RWPE2 (cell line): Measurements from ENCODE around the gene PUSL1.

Source experiments
- ATAC-seq: fragments of 200-7000 bp; cut with Tn5 transposase; 3 replicates; pipeline ENCODE4 v1.9.1; 2021; ENCODE audit warnings: low read depth
- DNase-seq: peaks from one replicate; pipeline ENCODE4 v3.0.0-alpha.2; 2020; ENCODE audit warnings: low spot score
- H3K27ac ChIP-seq: fragments of 450-650 bp; 2 replicates; pipeline ENCODE4 v1.5.1; 2017; ENCODE audit warnings: mild to moderate bottlenecking; ENCODE audit not compliant: poor library complexity, severe bottlenecking
- H3K27me3 ChIP-seq: fragments of 250-450 bp; sonication (Bioruptor Pico); 2 replicates; pipeline ENCODE4 v1.5.1; 2021; ENCODE audit warnings: mild to moderate bottlenecking, moderate library complexity; ENCODE audit not compliant: insufficient read depth, poor library complexity, severe bottlenecking
- H3K36me3 ChIP-seq: fragments of 250-450 bp; sonication (Bioruptor Pico); 2 replicates; pipeline ENCODE4 v1.5.1; 2020; ENCODE audit warnings: low read depth, mild to moderate bottlenecking, moderate library complexity
- H3K4me1 ChIP-seq: fragments of 250-450 bp; sonication (Bioruptor Pico); 2 replicates; pipeline ENCODE4 v1.5.1; 2021; ENCODE audit warnings: mild to moderate bottlenecking, moderate library complexity; ENCODE audit not compliant: insufficient read depth, poor library complexity, severe bottlenecking
- H3K4me3 ChIP-seq: fragments of 250-450 bp; sonication (Bioruptor Pico); 2 replicates; pipeline ENCODE4 v1.5.1; 2021; ENCODE audit warnings: mild to moderate bottlenecking, moderate library complexity; ENCODE audit not compliant: severe bottlenecking
- H3K9me3 ChIP-seq: fragments of 250-450 bp; sonication (Bioruptor Pico); 2 replicates; pipeline ENCODE4 v1.5.1; 2021; ENCODE audit warnings: mild to moderate bottlenecking, moderate library complexity; ENCODE audit not compliant: severe bottlenecking
- TF ChIP-seq, protein P1 (sequence below): fragments of 450-650 bp; IDR thresholded peaks from one replicate; pipeline ENCODE4 v1.5.1; 2017; ENCODE audit warnings: mild to moderate bottlenecking, moderate library complexity; ENCODE audit not compliant: poor library complexity, severe bottlenecking

Gene PUSL1

DNA sequence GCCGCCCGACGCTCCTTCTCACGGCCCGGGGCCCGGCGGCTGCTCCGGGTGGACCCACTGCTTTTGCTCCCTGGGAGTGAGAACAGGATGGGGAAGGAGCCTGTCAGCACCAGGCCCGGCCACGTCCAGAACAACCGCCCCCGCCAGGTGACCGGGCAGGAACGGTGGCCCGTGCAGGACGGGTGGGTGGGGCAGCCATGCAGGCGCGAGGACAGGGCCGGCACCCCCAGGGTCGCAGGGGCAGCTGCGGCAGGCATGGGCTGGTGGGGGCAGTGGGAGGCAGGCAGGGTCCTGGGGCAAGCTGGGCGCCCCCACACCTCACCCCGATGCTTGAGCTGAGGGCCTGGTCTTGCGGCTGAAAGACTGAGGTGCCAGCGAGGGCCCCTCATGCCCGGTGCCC, 28.0 kb downstream of the PUSL1 start:
- Histone ChIP-seq H3K4me3 (no peak overlapping the region), H3K36me3 (peaks cover 42% of the 10 kb centered on the region), H3K27ac (no peak overlapping the region), H3K4me1 (peaks cover 8% of the 10 kb centered on the region), H3K9me3 (no peaks in the 10 kb centered on the region), H3K27me3 (no peaks in the 10 kb centered on the region)
- TF ChIP-seq, protein P1, sequence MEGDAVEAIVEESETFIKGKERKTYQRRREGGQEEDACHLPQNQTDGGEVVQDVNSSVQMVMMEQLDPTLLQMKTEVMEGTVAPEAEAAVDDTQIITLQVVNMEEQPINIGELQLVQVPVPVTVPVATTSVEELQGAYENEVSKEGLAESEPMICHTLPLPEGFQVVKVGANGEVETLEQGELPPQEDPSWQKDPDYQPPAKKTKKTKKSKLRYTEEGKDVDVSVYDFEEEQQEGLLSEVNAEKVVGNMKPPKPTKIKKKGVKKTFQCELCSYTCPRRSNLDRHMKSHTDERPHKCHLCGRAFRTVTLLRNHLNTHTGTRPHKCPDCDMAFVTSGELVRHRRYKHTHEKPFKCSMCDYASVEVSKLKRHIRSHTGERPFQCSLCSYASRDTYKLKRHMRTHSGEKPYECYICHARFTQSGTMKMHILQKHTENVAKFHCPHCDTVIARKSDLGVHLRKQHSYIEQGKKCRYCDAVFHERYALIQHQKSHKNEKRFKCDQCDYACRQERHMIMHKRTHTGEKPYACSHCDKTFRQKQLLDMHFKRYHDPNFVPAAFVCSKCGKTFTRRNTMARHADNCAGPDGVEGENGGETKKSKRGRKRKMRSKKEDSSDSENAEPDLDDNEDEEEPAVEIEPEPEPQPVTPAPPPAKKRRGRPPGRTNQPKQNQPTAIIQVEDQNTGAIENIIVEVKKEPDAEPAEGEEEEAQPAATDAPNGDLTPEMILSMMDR = no peak
- ATAC-seq = no peak
- no peak for DNase-seq

- H3K27ac ChIP-seq = no peak overlapping the region
- H3K9me3 ChIP-seq = no peaks in the 10 kb centered on the region
- DNase-seq (no peak), ATAC-seq (no peak)
- H3K27me3 ChIP-seq = no peaks in the 10 kb centered on the region
- H3K36me3 ChIP-seq = peaks cover 46% of the 10 kb centered on the region
- TF ChIP-seq, protein P1 = no peak
- no peak overlapping the region for H3K4me3 ChIP-seq
- peaks cover 5% of the 10 kb centered on the region for H3K4me1 ChIP-seq
These were observed 28.8 kb downstream of the PUSL1 start for GRCh38 chr1:1336931-1337792.

- Histone ChIP-seq H3K9me3 (no peaks in the 10 kb centered on the region), H3K4me3 (no peak overlapping the region), H3K27me3 (no peaks in the 10 kb centered on the region), H3K27ac (no peak overlapping the region), H3K4me1 (no peaks in the 10 kb centered on the region), H3K36me3 (peaks cover 46% of the 10 kb centered on the region)
- TF ChIP-seq, protein P1 = no peak
- ATAC-seq = peak; percentile 69
- DNase-seq = no peak
These were observed 29.4 kb downstream of the PUSL1 start for GRCh38 chr1:1337793-1338147.

- no peak overlapping the region for H3K4me3 ChIP-seq
- H3K36me3 ChIP-seq = peaks cover 46% of the 10 kb centered on the region
- TF ChIP-seq, protein P1 = no peak
- no peak for DNase-seq
- ATAC-seq = no peak
- no peaks in the 10 kb centered on the region for H3K4me1 ChIP-seq
- no peaks in the 10 kb centered on the region for H3K27me3 ChIP-seq
- H3K9me3 ChIP-seq = no peaks in the 10 kb centered on the region
- no peak overlapping the region for H3K27ac ChIP-seq
These were observed 29.9 kb downstream of the PUSL1 start for GRCh38 chr1:1338278-1338677.

DNA sequence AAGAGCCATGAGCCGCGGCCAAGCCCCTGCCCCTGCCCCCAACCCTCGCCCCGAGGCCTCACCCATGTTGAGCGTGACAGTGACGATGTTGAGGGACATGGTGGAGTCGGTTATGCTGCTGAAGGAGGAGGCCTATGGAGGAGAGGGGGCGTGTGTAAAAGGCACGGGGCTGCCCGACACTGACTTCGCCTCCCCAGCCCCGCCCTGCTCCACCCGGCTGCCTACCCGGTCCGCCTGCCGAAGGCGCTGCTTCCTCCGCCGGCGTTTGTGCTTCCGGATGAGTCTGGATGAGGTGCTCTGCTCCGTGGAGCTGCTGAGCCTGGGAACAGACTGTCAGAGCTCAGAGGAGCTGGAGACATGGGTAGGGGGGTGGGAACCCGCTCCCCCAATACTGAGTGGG, 31.8 kb downstream of the PUSL1 start:
- Histone ChIP-seq H3K27ac (no peak overlapping the region), H3K4me3 (no peak overlapping the region), H3K4me1 (peaks cover 12% of the 10 kb centered on the region), H3K36me3 (peaks cover 46% of the 10 kb centered on the region), H3K9me3 (no peaks in the 10 kb centered on the region), H3K27me3 (no peaks in the 10 kb centered on the region)
- TF ChIP-seq, protein P1 = no peak
- DNase-seq (no peak), ATAC-seq (no peak)
